Colonic mucosa (tissue), 4 donors: ENCODE measurements around the gene CABLES2. TPM values are rescaled to one million over a fixed set of nuclear protein-coding genes. Genes with fewer than 3 reads are reported as not detected.

ENCODE experiments used
- DNase-seq: peaks from one replicate; pipeline ENCODE4 v3.0.0-alpha.2; 2020
- H3K27ac ChIP-seq: fragments of 200-600 bp; one replicate; pipeline ENCODE4 v1.8.0; 2021
- H3K27me3 ChIP-seq: fragments of 200-600 bp; one replicate; pipeline ENCODE4 v1.8.0; 2021
- H3K36me3 ChIP-seq: fragments of 200-600 bp; one replicate; pipeline ENCODE4 v1.8.0; 2021
- H3K4me1 ChIP-seq: fragments of 200-600 bp; one replicate; pipeline ENCODE4 v1.8.0; 2021; ENCODE audit warnings: mild to moderate bottlenecking
- H3K4me3 ChIP-seq: fragments of 200-600 bp; one replicate; pipeline ENCODE4 v1.8.0; 2021
- H3K9ac ChIP-seq, 2 donors: one replicate each; pipeline ENCODE4 v1.7.0; 2013; ENCODE audit warnings: control low read depth in 2 of 2, low read depth in 2 of 2, low read length in 2 of 2
- H3K9me3 ChIP-seq: fragments of 200-600 bp; one replicate; pipeline ENCODE4 v1.8.0; 2021
- CTCF ChIP-seq: fragments of 200-600 bp; IDR thresholded peaks from one replicate; pipeline ENCODE4 v1.8.0; 2022; ENCODE audit warnings: antibody characterized with exemption, mild to moderate bottlenecking
- intact Hi-C: fragments of 100-400 bp; cut with DNase I; formaldehyde crosslinking; loops from one replicate; pipeline ENCODE4 v1.14.1; 2022
- total RNA-seq, 2 donors: library from RNA; stranded (reverse); fragmentation: NEBNext Ultra II Directional in 1 of 2; extraction: Animal tissue kit (Norgen Biotek cat#: 25700) in 1 of 2; gene quantifications; one replicate each; pipeline ENCODE4 v1.2.1, GENCODE V29; 2021
- donor health status: healthy.
- donor health status: DM: no; HTN: no; CAD: no.
- donor health status: DM: no; HTN: no; CAD: no.

CABLES2 gene
- total RNA-seq, 2 donors from 2014 or later = 7.8 to 10.5 TPM

DNA sequence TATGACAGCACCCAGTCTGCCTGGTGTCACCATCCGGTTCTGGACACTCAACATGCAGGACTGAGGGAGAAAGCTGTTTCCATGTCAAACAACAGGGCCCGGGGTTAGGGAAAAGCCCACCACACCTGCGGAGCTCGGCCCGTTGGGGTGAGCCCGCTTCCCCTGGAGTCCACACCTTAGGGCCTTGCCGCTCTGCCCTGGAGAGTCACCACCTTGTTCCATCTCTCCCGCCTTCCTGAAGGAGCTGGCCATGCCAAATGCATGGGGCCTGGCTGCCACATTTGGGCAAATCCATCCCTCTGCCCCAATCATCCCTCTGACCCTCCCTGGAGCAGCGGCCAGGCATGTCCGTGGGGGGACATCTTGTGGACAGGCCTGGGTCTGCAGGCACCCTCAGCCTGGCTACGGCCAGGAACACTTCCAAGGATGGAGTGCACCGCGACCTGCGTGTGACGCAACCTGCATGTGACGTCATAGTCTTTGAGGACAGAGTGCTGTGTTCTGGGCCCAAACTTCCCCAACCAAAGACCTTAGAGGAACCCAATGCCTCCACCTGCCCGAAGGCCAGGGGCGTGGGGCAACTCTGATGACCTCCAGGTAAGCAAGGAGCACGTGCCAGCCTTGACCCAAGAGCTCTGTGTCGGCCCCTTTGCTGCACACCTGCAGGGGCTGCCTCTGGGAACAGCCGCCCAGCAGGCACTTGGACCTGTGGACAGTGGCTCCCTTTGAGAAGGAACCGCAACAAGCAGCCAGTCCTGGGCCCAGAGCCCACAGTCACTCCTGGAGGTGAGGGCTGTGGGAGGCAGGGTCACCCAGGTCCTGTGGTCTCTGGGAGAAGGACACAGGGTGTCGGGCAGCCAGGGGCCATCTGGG, 1.7 kb downstream of the CABLES2 start:
- no peak overlapping the region for H3K27ac ChIP-seq
- no peak for DNase-seq
- peaks cover 19% of the 10 kb centered on the region for H3K4me1 ChIP-seq
- no peaks in the 10 kb centered on the region for H3K36me3 ChIP-seq
- peak overlapping the region; percentile 56 to 95 for H3K9ac ChIP-seq
- no peaks in the 10 kb centered on the region for H3K9me3 ChIP-seq
- H3K27me3 ChIP-seq = no peaks in the 10 kb centered on the region
- no peak for TF ChIP-seq CTCF
- intact Hi-C loops = no loop called here
- H3K4me3 ChIP-seq = no peak overlapping the region

GRCh38 chr20:62404761-62405107, 2.4 kb downstream of the CABLES2 start:
- Histone ChIP-seq H3K9ac (no peak overlapping the region), H3K9me3 (no peaks in the 10 kb centered on the region), H3K36me3 (no peaks in the 10 kb centered on the region), H3K4me3 (no peak overlapping the region), H3K27me3 (no peaks in the 10 kb centered on the region), H3K27ac (no peak overlapping the region), H3K4me1 (peaks cover 19% of the 10 kb centered on the region)
- no peak for TF ChIP-seq CTCF
- no peak for DNase-seq
- intact Hi-C loops = no loop called here

GRCh38 chr20:62404112-62404665, 2.9 kb downstream of the CABLES2 start:
- H3K9ac ChIP-seq = no peak overlapping the region
- no peak overlapping the region for H3K27ac ChIP-seq
- no peaks in the 10 kb centered on the region for H3K9me3 ChIP-seq
- H3K36me3 ChIP-seq = no peaks in the 10 kb centered on the region
- H3K4me1 ChIP-seq = peaks cover 19% of the 10 kb centered on the region
- no peak for TF ChIP-seq CTCF
- H3K27me3 ChIP-seq = no peaks in the 10 kb centered on the region
- no peak overlapping the region for H3K4me3 ChIP-seq
- no peak for DNase-seq
- intact Hi-C loops = no loop called here

DNA sequence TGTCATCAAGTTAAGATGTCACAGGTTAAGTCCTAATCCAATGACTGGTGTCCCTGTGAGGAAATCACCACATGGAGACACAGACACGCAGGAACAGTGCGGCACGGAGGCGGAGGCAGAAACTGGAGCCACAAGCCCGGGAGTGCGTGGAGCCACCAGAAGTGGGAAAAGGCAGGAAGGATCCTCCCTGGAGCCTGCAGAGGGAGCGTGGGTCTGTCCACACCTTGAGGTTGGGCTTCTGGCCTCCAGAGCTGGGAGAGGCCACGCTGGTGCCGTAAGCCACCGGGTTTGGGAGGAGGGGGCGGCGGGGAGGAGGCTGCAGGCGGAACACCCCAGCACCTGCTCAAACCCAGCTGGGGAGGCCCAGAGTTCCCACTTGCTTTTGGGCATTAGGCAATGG, 3.8 kb downstream of the CABLES2 start:
- no peak for TF ChIP-seq CTCF
- H3K9ac ChIP-seq = no peak overlapping the region
- H3K4me3 ChIP-seq = no peak overlapping the region
- intact Hi-C loops = no loop called here
- no peaks in the 10 kb centered on the region for H3K9me3 ChIP-seq
- H3K4me1 ChIP-seq = peaks cover 19% of the 10 kb centered on the region
- no peak overlapping the region for H3K27ac ChIP-seq
- H3K36me3 ChIP-seq = no peaks in the 10 kb centered on the region
- no peak for DNase-seq
- no peaks in the 10 kb centered on the region for H3K27me3 ChIP-seq

DNA sequence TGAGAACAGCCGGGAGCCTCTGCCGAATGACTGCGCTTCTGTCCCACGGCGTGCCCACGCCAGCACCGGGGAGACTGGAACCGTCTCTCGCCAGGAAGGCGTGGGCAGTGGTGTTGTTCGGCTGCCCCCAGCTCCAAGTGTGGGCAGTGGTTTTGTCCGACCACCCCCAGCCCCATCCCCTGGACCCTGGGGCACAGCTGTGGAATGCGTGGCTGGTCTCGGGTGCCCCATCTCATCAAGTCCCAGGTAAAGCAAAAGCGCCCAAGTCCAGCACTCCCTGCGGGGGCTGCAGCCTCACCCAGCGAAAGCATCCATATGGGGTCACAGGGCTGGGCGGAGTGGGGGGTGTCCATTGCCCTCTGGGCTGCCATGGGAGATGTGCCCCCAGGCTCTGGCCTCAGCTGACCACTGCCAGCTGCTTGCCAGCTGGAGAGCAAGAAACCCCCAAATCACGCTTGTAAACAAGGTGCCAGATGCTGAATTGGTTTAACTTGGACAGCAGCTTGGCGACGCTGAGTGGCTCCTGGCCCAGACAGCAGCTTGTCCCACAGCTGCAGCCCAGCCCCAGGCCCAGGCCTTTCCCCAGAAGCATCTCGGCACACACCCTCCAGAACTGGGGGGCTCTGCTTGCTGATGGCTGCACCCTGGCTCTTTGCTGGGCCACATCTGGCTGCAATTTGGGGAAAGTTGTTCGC, 4.5 kb downstream of the CABLES2 start:
- TF ChIP-seq CTCF = no peak
- Histone ChIP-seq H3K9me3 (no peaks in the 10 kb centered on the region), H3K27me3 (no peaks in the 10 kb centered on the region), H3K36me3 (no peaks in the 10 kb centered on the region), H3K4me3 (no peak overlapping the region), H3K27ac (no peak overlapping the region), H3K4me1 (peaks cover 14% of the 10 kb centered on the region), H3K9ac (no peak overlapping the region)
- intact Hi-C loops = no loop called here
- DNase-seq = no peak
